ENCODE data around the gene NFIA.
"Not testable (repeated sequence)": the region's sequence is repeated elsewhere in the genome, so short reads cannot be mapped to it uniquely, and the experiment has no call there.

Gene NFIA

DNA sequence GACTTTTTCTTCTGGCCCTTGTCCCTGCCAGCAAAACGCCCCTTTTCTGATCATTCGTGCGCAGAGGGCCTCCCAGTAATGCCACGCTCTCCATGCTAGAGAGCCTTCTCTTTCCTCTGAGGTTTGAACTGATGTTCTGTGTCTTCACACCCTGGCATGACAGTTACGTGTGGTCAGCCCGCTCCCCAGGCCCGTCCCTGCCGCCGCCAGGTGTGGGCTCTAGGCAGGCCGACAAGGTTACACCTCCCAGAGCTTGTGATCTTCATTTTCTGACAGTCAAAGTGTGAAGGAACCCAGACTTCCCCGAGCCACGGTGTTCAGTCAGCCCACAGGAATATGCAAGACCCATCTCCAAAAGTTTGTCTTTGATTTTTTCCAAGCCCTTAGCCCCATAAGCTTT, 377.0 kb downstream of the NFIA start:
- H3K4me3 ChIP-seq (ENCODE audit: low read length), result no peak overlapping the region
- no peak for TF ChIP-seq CTCF (conservative IDR thresholded peaks at IDR 0.05; ENCODE audit: low read depth, low read length)
- DNase-seq (ENCODE audit: low read depth), result no peak

DNA sequence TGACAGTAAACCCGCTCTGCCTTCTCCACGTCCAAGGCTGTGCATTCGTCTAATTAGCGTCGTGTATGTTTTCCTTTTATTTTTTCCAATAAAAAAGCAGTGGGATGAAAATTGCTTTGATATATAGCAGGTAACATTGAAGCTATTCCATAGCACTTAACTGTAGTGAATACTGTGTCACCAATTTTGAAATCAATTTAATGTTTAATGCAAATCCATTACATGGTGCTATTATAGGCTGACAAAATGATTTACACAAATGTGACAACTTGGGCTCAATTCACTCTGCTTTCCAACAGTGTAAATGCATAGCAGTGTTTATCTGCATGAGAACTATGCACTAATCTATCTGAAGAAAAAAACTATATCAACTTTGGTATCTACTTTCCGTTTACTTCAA, 377.8 kb downstream of the NFIA start:
- no peak for TF ChIP-seq CTCF (conservative IDR thresholded peaks at IDR 0.05; ENCODE audit: low read depth, low read length)
- no peak for DNase-seq (ENCODE audit: low read depth)
- H3K4me3 ChIP-seq (ENCODE audit: low read length), result no peak overlapping the region

DNA sequence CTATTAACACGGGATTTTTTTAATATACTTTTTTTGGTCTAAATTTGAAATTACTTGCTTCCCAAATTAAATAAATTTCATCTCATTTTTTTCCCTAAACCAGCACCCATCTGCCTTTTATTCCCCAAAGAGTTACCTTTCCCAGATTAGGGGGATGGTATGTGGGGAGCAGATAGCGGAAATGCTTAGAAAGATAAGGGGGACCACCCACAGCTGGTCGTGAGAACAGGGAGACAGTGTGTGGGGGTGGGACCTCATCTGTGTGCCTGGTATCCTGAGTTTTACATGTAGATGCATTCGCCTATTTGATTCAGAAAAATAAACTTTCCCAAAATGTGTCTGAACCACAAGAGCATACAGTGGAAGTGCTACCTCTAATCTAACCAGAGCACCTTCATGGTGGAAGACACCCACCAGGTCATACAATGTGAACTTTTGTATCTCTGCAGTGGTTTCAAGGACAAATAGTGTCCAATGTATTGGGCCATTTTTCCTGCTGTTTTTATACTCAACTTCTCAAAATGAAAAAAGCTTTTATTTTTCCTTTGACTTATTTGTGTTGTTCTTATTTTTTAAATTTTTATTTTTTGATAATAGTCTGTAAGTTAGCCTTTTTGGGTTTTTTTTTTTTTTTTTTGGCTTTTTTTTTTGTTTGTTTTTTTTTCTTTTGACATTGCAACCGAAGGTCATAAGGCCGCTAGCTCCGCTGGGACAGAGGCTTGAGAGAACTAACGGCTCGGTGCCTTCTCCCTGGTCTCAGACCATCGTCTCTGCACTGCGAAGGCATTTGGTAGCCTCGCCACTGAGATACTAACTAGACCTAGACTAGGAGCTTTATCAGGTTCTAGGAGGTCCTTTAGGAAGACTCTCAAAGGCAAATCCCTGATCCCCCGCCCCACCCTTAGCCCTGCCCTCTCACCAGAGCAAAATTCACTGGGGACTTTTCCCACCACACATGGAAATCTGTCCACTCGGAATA, 379.3 kb downstream of the NFIA start:
- DNase-seq (ENCODE audit: low read depth), result no peak
- no peak for TF ChIP-seq CTCF (conservative IDR thresholded peaks at IDR 0.05; ENCODE audit: low read depth, low read length)
- no peak overlapping the region for H3K4me3 ChIP-seq (ENCODE audit: low read length)

GRCh38 chr1:61462628-61463027, 380.3 kb downstream of the NFIA start:
- TF ChIP-seq CTCF (conservative IDR thresholded peaks at IDR 0.05; ENCODE audit: low read depth, low read length), result no peak
- no peak for DNase-seq (ENCODE audit: low read depth)
- H3K4me3 ChIP-seq (ENCODE audit: low read length), result no peak overlapping the region

DNA sequence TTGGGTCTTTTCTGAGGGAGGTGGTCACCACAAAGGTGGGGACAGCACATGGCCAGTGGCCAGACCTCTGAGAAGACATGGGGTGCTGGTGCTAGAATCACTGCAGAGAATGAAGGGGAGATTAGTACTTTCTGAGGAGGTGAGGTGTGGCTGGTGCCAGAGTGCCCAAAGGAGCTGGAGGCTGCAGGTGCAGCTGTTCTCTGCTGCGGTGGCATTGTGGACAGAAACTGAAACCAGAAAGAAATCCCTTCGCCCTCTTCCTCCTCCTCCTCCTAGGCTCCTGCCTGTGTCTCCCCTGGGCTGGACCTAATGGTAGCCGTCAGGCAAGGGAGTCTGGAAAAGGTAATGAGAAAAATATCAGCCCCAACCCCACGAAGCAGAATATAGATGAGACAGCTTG, 380.9 kb downstream of the NFIA start:
- H3K4me3 ChIP-seq (ENCODE audit: low read length), result no peak overlapping the region
- TF ChIP-seq CTCF (conservative IDR thresholded peaks at IDR 0.05; ENCODE audit: low read depth, low read length), result no peak
- no peak for DNase-seq (ENCODE audit: low read depth)

GRCh38 chr1:61467836-61468235, 385.5 kb downstream of the NFIA start:
- DNase-seq (ENCODE audit: low read depth); H3K4me3 ChIP-seq (ENCODE audit: low read length): not testable (repeated sequence)

GRCh38 chr1:61469365-61469764, 387.0 kb downstream of the NFIA start:
- H3K4me3 ChIP-seq (ENCODE audit: low read length), result no peak overlapping the region
- DNase-seq (ENCODE audit: low read depth), result no peak
- TF ChIP-seq CTCF (conservative IDR thresholded peaks at IDR 0.05; ENCODE audit: low read depth, low read length), result no peak
